Loucy (cell line): ENCODE results near the gene LHFPL2.

Source experiments
- CTCF ChIP-seq: fragments of 200-600 bp; sonication (generic); conservative IDR thresholded peaks from 2 replicates; pipeline ENCODE4 v1.5.1; 2014; ENCODE audit warnings: mild to moderate bottlenecking, antibody characterized with exemption, low read length
- EZH2phosphoT487 ChIP-seq: fragments of 200-600 bp; IDR thresholded peaks from 2 replicates; pipeline ENCODE4 v1.6.1; 2018; ENCODE audit warnings: antibody characterized with exemption, mild to moderate bottlenecking, moderate library complexity, borderline replicate concordance

DNA sequence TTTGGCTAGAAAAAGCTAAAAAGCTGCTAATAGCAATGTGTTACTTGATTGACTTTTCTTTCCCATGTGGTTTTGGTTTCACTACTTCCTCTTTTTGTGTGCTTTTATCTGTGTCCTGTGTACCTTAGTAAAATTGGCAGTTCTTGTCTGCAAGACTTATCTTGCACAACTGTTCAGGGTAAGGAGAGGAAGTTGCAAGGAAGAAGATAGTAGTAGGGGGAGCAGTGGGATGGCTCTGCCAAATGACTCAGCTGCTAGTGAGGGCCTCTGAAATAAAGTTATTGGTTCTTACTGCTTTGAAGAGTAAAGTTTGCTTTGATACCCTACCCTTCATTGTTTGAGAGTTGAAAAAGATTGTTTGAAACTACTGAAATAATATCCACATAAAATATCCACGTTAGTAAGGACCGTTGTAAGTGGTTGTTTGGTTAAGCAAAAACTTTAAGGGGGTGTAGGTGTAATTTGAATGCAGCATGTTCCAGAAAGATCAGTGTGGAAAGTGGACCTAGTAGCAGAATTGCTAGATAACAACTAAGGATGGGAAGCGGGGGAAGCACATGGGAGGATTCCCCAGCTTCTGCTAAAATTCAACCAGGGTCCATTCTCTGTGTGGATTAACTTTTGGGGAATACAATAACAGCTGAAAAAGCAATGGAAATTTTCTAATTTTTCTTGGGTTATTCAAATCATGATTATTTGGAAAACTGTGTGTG lies 164.6 kb downstream of the LHFPL2 start:
- TF ChIP-seq CTCF (no peak), EZH2phosphoT487 (no peak)
